GM19463 (cell line): ENCODE measurements around the gene CXCL1.

ENCODE experiments used
- ATAC-seq: cut with Tn5 transposase; IDR thresholded peaks from one replicate; pipeline ENCODE4 v1.9.1; 2021; ENCODE audit warnings: mild to moderate bottlenecking, moderate library complexity; ENCODE audit not compliant: unreplicated experiment

CXCL1 gene

DNA sequence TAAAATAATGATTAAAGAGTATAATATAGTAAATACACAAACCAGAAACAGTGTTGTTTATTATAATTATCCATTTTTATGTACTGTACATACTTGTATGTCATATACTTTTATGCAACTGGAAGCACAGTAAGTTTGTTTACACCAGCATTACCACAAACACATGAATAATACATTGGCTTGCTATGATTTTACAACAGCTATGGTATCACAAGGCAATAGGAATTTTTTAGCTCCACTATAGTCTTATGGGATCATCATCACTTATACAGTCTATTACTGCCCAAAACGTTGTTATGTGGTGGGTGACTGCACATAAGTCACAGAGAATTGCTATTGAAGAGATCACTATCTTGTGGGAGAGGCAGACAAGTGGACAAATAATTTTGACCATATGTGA lies 17.9 kb upstream of the CXCL1 start:
- no peak for ATAC-seq

DNA sequence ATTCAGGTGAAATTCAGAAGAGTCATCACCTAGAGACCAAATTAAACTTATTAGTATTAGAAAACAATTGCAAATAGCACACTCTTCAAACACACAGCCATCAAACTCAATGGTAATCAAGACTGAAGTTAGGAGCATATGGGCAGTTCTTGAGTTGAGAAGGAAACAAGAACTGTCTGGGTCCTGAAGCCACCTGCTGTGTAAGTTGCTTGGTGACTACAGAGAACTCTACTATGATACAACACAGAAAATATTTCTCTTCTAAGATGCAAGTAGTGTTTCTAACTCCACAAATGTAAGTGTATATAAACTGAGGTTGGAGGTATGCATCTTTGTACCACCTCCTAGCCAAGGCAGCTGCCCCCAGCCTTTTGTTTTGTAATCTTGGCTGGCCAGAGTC lies 16.4 kb upstream of the CXCL1 start:
- no peak for ATAC-seq

DNA sequence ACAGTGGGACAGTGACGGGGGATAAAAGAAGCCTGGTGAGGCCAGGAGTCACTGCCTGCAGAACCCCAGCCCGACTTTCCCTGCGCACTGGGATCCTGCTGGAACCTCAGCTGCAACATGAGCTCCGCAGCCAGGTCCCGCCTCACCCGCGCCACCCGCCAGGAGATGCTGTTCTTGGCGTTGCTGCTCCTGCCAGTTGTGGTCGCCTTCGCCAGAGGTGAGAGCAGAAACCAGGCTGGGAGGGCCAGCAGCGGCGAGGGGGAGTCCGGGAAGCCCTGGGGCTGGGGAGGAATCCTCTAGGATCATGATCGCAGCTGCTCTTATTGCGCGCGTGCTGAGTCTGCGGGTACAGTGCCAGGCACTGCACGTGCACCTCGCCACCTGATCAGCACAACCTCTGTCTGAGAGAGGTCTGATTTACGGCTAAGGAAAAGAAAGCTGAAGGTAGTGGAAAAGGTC lies 15.9 kb upstream of the CXCL1 start, which contains the start of gene PF4V1:
Gene PF4V1 (plus strand): TSS at position 51 of the 459 bp plus-strand sequence. CDS start 67 bp downstream, at position 118.
- no peak for ATAC-seq

DNA sequence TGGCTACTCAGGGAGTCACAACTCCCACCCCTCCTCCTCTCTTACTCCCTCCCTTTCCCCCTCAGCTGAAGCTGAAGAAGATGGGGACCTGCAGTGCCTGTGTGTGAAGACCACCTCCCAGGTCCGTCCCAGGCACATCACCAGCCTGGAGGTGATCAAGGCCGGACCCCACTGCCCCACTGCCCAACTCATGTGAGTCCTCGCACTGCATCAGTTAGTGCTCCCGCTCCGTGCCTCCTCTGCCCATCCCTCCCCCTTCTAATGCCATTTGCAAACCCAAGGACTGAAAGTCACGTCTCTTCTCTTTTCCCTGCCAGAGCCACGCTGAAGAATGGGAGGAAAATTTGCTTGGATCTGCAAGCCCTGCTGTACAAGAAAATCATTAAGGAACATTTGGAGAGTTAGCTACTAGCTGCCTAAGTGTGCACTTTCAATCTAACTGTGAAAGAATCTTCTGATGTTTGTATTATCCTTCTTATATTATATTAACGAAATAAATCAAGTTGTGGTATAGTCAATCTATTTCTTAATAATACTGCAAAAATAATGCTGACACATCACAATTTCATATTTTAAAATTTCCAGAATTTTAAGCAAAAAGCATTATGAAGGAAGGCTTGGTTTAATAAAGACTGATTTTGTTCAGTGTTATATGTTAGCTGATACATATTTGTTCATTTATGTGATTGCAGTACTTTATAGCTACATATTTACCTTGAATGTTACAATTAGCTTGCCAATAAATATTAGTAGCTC lies 15.3 kb upstream of the CXCL1 start:
- no peak for ATAC-seq

DNA sequence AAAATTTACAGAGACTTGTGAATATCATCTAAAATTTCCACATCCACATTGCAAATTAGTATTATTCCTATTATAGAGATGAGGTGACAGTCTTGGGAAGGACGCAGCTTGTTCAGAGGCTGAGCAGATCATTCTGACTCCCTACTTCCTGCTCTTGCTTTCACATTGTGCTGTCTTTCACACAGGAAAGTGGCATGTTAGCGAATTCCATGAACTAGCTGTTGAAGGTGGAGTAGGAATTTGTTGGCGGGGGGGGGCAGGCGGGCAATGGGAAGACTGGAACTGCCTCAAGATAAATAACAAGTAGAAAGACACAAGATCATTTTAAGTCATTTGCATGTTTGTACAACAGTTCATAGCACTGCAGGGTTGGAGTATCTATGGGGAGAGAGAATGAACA lies 13.8 kb upstream of the CXCL1 start:
- ATAC-seq = no peak

DNA sequence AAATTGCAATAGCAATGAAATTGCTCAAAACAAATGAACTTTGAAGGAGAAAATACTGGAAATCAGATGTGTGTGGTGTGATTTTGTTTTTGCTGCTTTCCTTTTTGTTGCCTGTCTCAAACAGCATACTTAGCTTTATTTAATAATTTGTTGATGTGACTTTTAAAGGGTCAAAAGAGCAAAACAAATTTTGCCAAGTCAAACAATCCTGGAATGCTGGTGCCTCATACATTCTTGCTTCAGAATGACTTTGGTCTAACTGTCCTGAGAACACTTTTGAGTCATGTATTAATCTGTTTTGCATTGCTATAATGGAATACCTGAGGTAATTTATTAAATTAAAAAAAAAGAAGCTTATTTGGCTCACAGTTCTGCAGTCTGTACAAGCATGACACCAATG lies 12.7 kb upstream of the CXCL1 start:
- no peak for ATAC-seq

DNA sequence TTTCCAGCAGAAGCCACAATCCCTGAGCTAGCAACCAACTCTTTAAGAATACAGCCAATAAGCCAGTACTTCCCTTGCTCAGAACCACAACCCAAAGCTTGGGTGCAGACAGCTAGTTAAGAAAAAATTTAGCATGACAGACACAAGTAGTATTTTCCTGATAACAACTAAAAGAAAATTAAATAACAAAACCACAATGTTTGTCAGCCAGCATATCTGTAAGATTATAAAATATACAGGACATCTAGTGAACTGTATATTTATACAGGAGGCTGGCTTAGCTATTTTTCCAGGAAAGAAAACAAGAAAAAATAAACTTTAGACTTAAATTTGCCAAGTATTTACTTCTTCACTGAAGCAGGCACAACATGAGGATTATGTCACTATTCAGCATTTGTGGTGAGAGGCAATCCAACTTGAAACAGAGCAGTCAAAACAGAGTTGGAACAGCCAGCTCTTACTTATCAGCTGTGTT lies 9.5 kb upstream of the CXCL1 start:
- ATAC-seq = no peak

DNA sequence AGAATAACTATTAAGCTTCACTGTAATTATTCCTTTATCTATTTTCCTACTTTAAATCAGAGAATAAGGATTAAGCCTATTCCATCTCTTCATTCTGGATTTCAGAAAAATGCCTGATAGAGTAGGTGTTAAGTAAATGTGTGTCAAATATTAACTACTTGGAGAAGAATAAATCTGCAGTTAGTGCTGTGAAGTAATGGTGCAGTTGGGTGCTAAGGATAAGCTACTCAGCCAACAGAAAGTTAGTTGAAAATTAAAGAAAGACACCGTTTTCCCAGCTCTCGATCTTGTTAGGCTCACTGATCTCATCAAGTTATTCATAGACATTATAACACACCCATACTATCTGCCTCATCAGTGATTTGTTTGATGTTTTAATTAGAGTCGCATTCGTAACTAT lies 9.0 kb upstream of the CXCL1 start:
- no peak for ATAC-seq

DNA sequence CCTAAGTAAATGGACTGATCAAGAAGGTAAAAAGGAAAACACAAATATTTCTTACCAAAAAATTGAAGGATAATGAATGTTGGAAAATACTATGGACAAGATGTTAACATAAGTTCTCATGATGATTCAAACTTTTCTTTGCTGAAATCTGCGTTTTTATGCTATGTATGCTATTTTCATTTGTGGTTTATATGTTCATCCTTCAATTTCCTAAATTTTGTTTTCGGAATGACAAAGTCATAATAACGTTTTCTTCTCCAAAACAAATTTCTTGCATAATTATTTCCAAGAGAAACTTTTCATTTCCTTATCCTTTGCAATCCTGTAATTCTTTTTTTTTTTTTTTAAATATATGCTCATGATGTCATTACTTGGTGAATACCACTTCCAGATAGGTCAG lies 8.3 kb upstream of the CXCL1 start:
- ATAC-seq = no peak

DNA sequence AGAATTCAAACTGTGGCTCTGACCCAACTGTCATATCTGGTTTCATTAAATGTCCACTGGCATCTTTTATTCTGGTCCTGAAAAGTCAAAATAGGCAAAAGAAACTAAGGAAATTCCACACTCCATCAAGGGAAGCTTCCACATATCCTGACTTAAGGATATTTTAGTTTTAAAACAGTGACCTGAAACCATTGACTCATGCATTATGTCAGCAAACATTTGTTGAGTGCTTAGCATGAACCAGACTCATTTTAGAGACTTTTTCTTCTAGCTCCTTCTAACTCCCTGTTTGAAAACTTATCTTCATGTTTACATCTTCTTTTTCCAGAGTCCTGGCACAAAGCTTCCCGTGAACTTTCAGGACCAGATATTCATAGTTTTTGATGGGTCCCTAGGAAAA lies 6.9 kb upstream of the CXCL1 start:
- ATAC-seq = no peak

DNA sequence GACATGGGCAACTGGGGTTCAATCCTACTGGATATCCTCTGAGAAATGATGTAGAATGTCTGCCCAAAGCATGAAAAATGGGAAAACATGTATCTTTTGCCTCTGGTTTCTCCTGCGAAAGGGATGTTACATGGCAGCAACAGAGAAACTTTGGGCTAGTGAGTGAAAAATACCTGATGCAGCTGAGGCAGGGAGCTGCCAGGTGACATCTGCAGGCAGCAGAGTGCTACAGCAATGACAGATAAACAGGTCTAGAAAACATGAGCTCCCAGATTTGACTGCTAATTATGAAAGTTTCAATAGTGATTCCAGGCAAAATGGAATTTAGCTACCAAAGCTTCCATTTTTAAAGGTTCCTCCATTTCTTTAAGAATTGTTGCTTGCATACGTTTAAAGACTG lies 4.8 kb upstream of the CXCL1 start:
- ATAC-seq = no peak

DNA sequence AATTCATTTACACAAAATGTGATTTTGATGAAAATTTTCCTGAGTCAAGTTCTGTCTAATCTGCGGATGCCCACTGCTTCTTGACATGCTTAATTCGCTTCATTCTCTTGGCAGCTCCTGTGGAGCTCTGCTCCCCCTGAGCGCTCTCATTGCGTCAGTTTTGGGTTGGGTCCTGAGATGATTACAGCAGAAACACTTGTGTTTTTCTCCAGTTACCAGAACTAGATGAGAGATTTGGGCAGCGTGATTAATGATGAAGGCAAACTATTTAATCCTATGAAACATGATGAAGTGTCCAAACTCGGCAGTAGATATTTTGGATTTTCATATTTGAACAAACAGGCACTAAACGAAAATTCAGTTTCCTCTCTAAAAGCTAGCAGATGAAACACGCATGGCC lies 4.2 kb upstream of the CXCL1 start:
- no peak for ATAC-seq

DNA sequence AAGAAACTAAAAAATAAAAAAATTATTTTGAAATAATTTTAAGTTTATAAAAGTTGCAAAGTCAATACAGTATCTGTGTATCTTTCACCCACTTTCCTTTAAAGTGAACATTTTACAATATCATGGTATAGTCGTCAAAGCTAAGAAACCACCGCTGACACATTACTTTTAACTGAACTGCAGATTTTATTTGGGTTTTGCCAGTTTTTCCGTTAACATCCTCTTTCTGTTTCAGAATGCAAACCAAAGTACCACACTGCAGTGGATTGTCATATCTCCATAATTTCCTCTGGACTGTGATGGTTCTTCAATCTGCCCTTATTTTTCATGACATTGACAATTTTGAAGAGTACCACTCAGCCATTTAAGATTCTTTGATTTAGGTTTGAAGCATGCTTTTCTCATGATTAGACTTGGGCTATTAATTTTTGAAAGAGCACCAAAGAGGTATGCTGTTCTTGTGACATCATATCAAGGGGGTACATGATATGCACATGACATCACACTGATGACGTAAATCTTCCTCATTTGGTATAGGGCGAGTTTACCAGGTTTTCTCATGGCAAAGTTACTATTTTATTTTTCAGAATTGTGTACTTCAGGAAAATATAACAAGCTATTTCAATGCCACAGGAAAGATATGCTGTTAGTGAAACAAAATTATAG lies 3.6 kb upstream of the CXCL1 start:
- ATAC-seq = no peak

DNA sequence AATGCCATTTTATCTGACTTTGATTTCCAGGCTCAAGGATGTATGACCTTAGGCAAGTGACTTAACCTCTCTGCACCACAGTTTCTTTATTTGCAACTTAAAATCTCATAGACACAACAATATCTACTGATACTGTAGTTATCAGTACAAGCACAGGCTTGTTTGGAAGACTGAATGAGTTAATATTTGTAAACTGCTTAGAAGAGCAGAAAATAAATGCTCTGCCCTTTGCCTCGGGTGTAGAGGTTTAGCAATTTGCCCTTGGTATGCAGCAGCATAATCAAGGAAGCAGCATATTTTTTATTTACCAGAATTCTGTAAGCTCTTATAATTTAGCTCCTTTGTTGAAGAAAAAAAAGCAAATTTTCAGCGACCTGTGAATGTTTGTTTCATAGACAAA lies 2.9 kb upstream of the CXCL1 start:
- ATAC-seq = no peak

DNA sequence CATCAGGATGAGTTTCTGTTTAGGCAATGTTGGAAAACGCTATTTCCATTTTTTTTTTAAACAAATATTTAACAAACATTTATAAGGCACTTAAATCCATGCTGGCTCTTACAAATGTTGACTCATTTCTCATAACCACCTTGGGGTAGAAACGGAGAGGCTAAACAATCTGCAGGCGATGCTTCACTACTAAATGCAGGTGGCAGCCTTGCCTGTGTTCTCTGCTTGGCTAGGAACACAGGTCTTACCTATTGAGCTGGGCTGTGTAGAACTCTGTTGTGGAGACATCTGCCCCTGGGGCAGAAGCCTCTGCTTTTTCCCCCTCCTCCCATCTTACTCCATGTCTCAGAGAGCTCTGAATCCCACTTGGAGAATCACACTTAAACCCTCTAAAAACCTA lies 1.4 kb upstream of the CXCL1 start:
- ATAC-seq = no peak

DNA sequence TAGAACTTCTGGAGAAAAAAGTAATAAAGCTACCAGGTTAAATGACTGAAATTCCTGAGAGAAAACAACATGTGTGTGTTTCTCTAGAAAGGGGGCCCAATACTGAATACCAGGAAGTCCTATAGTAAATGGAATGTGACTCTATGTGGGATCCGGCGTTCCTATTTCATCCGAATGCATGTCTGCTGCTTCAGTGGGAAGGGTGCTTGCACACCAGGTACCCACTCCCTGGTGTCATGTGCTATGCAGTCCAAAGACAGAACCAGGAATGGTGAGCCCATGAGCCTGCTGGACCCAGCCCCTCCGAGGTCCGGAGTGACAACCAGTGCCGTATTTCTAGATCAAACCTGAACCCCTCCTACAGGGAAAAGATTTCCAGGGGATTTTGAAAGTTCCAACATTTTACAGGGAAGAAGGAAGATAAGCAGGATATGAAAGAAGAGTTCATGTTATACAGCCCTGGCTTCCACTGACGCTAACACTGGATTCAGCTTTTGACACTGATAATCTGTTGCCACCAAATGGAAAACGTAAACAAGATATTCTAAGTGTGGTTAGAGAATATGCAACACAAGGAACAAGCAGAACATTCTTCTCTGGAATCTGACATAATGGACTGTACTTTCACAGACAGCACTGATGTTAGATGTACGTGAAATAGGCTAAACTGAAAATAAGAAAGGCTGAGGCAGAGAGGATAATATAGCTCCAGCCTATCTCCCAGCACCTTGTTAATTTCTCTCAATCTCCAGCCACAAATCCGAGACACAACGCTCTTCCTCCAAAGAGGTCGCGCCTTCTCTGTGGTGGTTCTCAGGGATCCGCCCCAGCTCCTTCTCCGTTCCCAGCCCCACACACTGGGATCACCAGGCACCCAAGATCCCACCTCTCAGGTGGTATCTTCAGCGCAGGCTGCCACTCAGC lies 725 bp upstream of the CXCL1 start:
- ATAC-seq = no peak

DNA sequence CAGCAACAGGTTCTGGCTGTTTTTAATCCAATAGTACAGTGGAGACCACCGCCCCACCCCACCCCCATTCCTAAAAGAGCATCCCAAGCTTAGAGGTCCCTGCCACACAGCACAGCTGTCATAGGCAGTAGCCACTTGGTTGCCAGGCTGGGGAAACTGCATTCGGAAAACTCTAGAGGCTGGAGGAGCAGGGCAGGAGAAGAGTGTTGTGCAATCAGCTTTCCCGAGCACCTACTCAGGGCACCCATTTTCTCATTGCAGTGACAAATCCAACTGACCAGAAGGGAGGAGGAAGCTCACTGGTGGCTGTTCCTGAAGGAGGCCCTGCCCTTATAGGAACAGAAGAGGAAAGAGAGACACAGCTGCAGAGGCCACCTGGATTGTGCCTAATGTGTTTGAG lies 1.1 kb downstream of the CXCL1 start:
- no peak for ATAC-seq

DNA sequence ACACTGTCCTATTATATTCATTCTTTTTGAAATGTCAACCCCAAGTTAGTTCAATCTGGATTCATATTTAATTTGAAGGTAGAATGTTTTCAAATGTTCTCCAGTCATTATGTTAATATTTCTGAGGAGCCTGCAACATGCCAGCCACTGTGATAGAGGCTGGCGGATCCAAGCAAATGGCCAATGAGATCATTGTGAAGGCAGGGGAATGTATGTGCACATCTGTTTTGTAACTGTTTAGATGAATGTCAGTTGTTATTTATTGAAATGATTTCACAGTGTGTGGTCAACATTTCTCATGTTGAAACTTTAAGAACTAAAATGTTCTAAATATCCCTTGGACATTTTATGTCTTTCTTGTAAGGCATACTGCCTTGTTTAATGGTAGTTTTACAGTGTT lies 1.6 kb downstream of the CXCL1 start:
- ATAC-seq = no peak

DNA sequence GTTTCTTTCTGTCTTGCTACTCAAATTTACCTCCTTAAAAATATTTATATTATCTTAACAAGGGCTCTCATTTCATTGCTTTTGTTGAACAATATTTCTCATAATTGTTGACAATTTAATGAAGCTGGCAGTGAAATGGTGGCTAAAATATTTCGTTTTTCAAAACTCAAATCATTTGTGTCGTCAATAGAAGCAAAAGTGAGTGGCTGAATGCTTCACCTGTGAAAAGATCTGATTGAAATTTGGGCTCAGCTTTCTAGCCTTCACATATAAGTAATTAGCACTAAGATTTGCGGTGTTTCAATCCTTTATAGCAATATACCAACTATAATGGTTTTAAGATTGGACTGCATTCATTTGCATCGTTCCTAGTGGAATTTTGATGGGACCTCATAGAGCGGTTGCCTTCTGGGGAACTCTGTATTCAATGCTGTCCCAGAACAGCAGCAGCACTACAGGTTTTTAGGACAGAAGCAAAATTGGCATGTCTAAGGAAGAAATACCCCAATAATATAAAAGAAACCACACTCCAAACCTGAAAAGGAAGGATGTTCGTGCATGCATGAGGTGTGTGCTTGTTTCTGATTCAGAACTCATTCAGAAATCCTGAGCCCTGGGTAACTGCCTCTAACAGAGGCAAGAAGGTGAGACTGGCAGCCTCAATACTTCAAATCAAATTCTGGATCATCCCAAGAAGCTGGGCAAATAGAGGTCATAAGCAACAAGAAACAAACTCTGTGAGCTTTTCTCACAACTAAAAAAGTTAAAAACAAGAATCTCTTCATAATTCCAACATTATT lies 2.5 kb downstream of the CXCL1 start:
- ATAC-seq = no peak

DNA sequence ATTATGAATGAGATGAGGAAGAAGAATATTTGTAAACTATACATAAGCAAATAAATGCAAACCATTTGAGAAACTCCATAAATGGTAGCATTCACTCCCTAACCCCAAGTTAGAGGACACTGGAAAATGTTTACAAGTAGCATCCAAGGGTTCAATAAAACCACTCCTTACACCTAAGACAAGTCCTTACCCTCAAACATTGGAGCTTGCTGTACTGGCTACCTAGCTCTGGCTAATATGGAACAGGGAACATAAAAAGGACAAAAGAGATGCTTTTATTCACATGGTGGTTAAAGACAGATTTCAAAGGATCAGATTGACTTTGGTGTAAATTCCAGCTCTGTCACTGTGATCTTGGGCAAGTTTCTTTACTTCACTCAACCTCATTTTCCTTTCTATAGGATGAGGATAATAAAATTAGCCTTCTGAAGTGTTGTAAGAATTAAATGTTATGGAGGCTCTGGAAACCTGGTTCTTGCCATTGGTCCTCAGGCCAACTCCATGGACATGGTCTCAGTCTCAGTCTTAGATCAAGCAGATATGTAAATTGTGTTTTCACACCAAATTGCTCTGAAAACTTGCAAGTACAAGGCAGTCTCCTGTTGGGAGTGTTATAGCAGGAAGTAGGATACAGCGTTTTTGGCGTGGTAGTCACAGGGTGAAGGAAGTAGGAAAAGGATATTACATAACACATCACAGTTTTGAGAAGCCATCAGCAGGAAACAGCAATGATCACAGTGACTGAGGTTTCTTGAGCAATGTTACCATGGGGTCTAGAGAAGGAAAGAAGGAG lies 3.3 kb downstream of the CXCL1 start:
- ATAC-seq = no peak
